Activated CD8-positive, alpha-beta memory T cell treated with anti-CD3 and anti-CD28 coated beads for 36 hours (primary cell): ENCODE results near the gene MORN1. TPM values are rescaled to one million over a fixed set of nuclear protein-coding genes. Genes with fewer than 3 reads are reported as not detected.

ENCODE experiments used
- CTCF ChIA-PET: fragments of 350-600 bp; sonication (Branson Sonifier 250); formaldehyde crosslinking; loops from one replicate; lab custom pipeline; 2021; ENCODE audit warnings: antibody characterized with exemption; lab: Charles Lee
- POLR2A ChIA-PET: fragments of 350-600 bp; sonication (Branson Sonifier 250); formaldehyde crosslinking; loops from one replicate; lab custom pipeline; 2021; ENCODE audit warnings: antibody characterized with exemption; lab: Charles Lee
- total RNA-seq, 2 experiments: library from RNA; stranded (reverse); gene quantifications; one replicate each; pipeline ENCODE4 v1.2.3, GENCODE V29; 2021

The MORN1 gene
- total RNA-seq, 2 experiments from 2014 or later = 8.7 to 9.9 TPM

- CTCF ChIA-PET = interaction anchor here (2.1 kb wide), 1 partner anchor 27 kb away, joined by 5 read pairs; no protein-coding TSS in a partner anchor
- POLR2A ChIA-PET = interaction anchor here (0.7 kb wide), 1 partner anchor 122 kb away, joined by 3 read pairs; no protein-coding TSS in a partner anchor
These were observed 17.5 kb upstream of the MORN1 start for GRCh38 chr1:2408859-2409276.

- ChIA-PET CTCF (interaction anchor here (2.1 kb wide), 1 partner anchor 27 kb away, joined by 5 read pairs; no protein-coding TSS in a partner anchor), POLR2A (no interaction called here)
These were observed 17.1 kb upstream of the MORN1 start for GRCh38 chr1:2408456-2408855.

GRCh38 chr1:2407991-2408275, 16.6 kb upstream of the MORN1 start:
- ChIA-PET CTCF (interaction anchor here (1.1 to 2.1 kb wide), 3 partner anchors 14 to 237 kb away, joined by 3 to 5 read pairs (median 3); no protein-coding TSS in a partner anchor), POLR2A (no interaction called here)

- ChIA-PET CTCF (interaction anchor here (1.1 to 2.1 kb wide), 3 partner anchors 14 to 238 kb away, joined by 3 to 5 read pairs (median 3); no protein-coding TSS in a partner anchor), POLR2A (interaction anchor here (1.1 kb wide), 1 partner anchor 149 kb away, joined by 3 read pairs; no protein-coding TSS in a partner anchor)
These were observed 16.0 kb upstream of the MORN1 start for GRCh38 chr1:2407166-2407990.

- CTCF ChIA-PET = interaction anchor here (1.1 kb wide), 1 partner anchor 239 kb away, joined by 3 read pairs; no protein-coding TSS in a partner anchor
- POLR2A ChIA-PET = interaction anchor here (1.1 kb wide), 1 partner anchor 150 kb away, joined by 3 read pairs; no protein-coding TSS in a partner anchor
These were observed 15.2 kb upstream of the MORN1 start for GRCh38 chr1:2406451-2407041.

GRCh38 chr1:2405588-2406295, 14.4 kb upstream of the MORN1 start:
- ChIA-PET POLR2A (no interaction called here), CTCF (interaction anchor here (0.5 kb wide), 1 partner anchor 1623 kb away, joined by 3 read pairs; no protein-coding TSS in a partner anchor)

GRCh38 chr1:2404890-2405511, 13.6 kb upstream of the MORN1 start:
- ChIA-PET POLR2A (no interaction called here), CTCF (interaction anchor here (0.5 kb wide), 1 partner anchor 1622 kb away, joined by 3 read pairs; no protein-coding TSS in a partner anchor)

- ChIA-PET POLR2A (no interaction called here), CTCF (no interaction called here)
These were observed 13.0 kb upstream of the MORN1 start for GRCh38 chr1:2404142-2404889.

- CTCF ChIA-PET = no interaction called here
- POLR2A ChIA-PET = no interaction called here
These were observed 11.9 kb upstream of the MORN1 start for GRCh38 chr1:2403273-2403672.

- POLR2A ChIA-PET = no interaction called here
- CTCF ChIA-PET = no interaction called here
These were observed 11.1 kb upstream of the MORN1 start for GRCh38 chr1:2402420-2402819.

- POLR2A ChIA-PET = no interaction called here
- CTCF ChIA-PET = no interaction called here
These were observed 9.7 kb upstream of the MORN1 start for GRCh38 chr1:2400950-2401649.

GRCh38 chr1:2400576-2400909, 9.2 kb upstream of the MORN1 start:
- POLR2A ChIA-PET = no interaction called here
- CTCF ChIA-PET = no interaction called here

- CTCF ChIA-PET = no interaction called here
- POLR2A ChIA-PET = no interaction called here
These were observed 8.7 kb upstream of the MORN1 start for GRCh38 chr1:2399890-2400575.

GRCh38 chr1:2398871-2399270, 7.5 kb upstream of the MORN1 start:
- ChIA-PET CTCF (no interaction called here), POLR2A (no interaction called here)

GRCh38 chr1:2397007-2397679, 5.8 kb upstream of the MORN1 start:
- ChIA-PET CTCF (interaction anchor here (1.5 kb wide), 1 partner anchor 15 kb away, joined by 4 read pairs; no protein-coding TSS in a partner anchor), POLR2A (no interaction called here)

GRCh38 chr1:2396476-2396875, 5.1 kb upstream of the MORN1 start:
- POLR2A ChIA-PET = no interaction called here
- CTCF ChIA-PET = interaction anchor here (1.5 kb wide), 1 partner anchor 15 kb away, joined by 4 read pairs; no protein-coding TSS in a partner anchor

GRCh38 chr1:2396059-2396458, 4.7 kb upstream of the MORN1 start:
- POLR2A ChIA-PET = interaction anchor here (0.6 kb wide), 1 partner anchor 1130 kb away, joined by 7 read pairs; no protein-coding TSS in a partner anchor

More at GRCh38 chr1:2396059-2396458, 4.7 kb upstream of the MORN1 start:
- CTCF ChIA-PET = interaction anchor here (1.5 kb wide), 1 partner anchor 14 kb away, joined by 4 read pairs; no protein-coding TSS in a partner anchor
